ENCODE measurements around the gene SEMA3C. TPM values are rescaled to one million over a fixed set of nuclear protein-coding genes. Genes with fewer than 3 reads are reported as not detected.
"Not testable (repeated sequence)": the region's sequence is repeated elsewhere in the genome, so short reads cannot be mapped to it uniquely, and the experiment has no call there.

SEMA3C gene
- total RNA-seq, 1 donor from 2014 or later, result 37.2 TPM

DNA sequence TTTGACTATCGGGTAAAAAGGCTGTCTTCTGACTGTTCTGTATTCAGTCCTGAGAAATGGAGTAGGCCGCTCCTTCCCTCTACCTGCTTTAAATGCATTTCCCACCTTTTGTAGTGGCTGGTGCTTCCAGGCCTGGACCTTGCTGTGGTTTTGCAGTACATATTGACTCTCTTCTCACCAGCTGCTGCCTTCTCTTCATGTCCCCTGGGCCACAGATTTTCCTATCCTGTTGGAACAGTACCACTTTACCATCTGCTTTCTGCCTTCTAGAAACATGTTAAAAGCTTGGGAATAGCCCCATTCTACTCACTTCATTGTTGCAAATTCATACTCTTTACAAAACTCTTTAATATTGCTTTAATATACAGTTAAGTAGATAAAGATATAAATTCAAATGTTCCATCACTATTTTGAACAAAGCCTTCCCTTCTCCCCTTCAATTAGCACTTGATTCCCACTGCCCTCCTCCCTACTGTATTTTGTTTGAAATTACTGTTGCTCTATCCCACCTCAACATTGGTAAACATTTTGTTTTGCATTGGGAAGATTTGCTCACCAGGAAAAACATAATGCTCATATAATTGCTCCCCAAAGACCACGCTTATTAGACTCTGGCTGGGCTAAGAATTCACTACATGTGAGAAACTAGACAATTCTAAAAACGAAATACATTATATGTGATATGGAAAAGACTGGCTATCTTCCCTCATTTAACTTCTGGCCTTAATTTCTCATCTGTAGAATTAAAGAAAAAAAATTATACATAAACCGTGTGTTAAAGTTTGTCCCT is 17.3 kb upstream of the SEMA3C start:
- H3K4me3 ChIP-seq, result no peak overlapping the region
- H3K4me1 ChIP-seq, result peaks cover 7% of the 10 kb centered on the region
- DNase-seq (no peak), ATAC-seq (no peak)
- intact Hi-C loops (cut with DNase I), result no loop called here
- H3K36me3 ChIP-seq, result no peaks in the 10 kb centered on the region
- no peaks in the 10 kb centered on the region for H3K9me3 ChIP-seq
- H3K27me3 ChIP-seq, result no peaks in the 10 kb centered on the region
- H3K27ac ChIP-seq, result no peak overlapping the region
- TF ChIP-seq, protein P1, sequence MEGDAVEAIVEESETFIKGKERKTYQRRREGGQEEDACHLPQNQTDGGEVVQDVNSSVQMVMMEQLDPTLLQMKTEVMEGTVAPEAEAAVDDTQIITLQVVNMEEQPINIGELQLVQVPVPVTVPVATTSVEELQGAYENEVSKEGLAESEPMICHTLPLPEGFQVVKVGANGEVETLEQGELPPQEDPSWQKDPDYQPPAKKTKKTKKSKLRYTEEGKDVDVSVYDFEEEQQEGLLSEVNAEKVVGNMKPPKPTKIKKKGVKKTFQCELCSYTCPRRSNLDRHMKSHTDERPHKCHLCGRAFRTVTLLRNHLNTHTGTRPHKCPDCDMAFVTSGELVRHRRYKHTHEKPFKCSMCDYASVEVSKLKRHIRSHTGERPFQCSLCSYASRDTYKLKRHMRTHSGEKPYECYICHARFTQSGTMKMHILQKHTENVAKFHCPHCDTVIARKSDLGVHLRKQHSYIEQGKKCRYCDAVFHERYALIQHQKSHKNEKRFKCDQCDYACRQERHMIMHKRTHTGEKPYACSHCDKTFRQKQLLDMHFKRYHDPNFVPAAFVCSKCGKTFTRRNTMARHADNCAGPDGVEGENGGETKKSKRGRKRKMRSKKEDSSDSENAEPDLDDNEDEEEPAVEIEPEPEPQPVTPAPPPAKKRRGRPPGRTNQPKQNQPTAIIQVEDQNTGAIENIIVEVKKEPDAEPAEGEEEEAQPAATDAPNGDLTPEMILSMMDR (IDR thresholded peaks at IDR 0.05), result no peak

DNA sequence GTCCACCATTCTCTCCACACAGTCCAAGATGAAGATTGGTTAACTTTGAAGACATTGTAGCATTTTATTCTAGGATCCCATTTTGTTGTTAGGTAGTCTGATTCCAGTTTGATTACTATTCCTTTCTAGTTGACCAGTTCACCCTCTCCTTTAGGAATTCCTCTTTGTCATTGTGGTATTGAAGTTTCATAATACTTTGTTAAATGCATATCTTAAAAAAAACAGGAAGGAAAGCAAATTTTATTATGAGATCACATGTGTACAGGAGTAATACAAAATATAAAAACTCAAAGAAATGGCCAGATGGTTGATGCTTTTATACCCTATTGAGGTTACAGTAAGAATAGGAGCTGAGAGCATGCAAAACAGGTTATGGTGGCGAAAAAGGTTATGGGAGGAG is 15.5 kb upstream of the SEMA3C start:
- no peak overlapping the region for H3K4me3 ChIP-seq
- H3K27me3 ChIP-seq, result no peaks in the 10 kb centered on the region
- no peaks in the 10 kb centered on the region for H3K36me3 ChIP-seq
- no peaks in the 10 kb centered on the region for H3K4me1 ChIP-seq
- intact Hi-C loops (cut with DNase I), result no loop called here
- H3K27ac ChIP-seq, result no peak overlapping the region
- H3K9me3 ChIP-seq, result no peaks in the 10 kb centered on the region
- DNase-seq (no peak), ATAC-seq (no peak)
- TF ChIP-seq, protein P1 (IDR thresholded peaks at IDR 0.05), result no peak

DNA sequence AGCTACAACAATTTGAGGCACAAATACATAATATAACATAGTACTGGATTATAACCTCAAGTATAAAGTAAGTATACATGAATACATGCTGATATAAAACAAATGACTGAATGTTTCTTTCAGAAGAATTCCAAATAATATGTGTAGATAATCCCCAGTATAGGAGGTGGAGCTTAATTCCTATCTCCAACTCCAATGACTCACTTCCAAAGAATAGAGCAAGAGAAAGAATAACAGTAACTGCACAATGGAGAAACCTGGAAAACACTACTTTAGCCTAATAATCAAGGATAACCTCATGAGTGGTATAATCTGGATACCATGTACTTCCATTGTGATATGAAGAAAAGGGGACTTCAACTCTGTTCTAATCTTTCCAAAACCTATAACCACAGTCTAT is 13.7 kb upstream of the SEMA3C start:
- Histone ChIP-seq H3K27ac (no peak overlapping the region), H3K4me3 (no peak overlapping the region), H3K4me1 (no peaks in the 10 kb centered on the region), H3K9me3 (no peaks in the 10 kb centered on the region), H3K36me3 (no peaks in the 10 kb centered on the region), H3K27me3 (no peaks in the 10 kb centered on the region)
- no peak for ATAC-seq
- intact Hi-C loops (cut with DNase I), result no loop called here
- TF ChIP-seq, protein P1 (IDR thresholded peaks at IDR 0.05), result no peak
- no peak for DNase-seq

DNA sequence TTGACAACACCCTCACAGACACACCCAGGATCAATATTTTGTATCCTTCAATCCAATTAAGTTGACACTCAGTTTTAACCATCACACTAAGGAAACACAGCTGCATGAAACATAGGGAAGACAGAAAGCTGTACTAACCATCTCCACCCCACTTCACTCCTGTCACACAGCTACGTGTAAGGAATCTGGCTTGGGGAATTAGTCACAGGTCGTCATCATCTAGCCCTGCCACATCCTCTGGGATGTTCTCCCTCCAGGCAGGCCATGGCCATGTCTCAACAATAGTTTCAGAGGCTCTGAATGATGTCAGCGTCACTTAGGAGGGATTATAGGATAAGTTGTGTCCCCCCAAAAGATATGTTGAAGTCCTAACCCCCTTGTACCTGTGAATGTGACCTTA is 10.8 kb upstream of the SEMA3C start:
- no peaks in the 10 kb centered on the region for H3K4me1 ChIP-seq
- no peaks in the 10 kb centered on the region for H3K27me3 ChIP-seq
- intact Hi-C loops (cut with DNase I), result no loop called here
- H3K4me3 ChIP-seq, result no peak overlapping the region
- H3K9me3 ChIP-seq, result no peaks in the 10 kb centered on the region
- TF ChIP-seq, protein P1 (IDR thresholded peaks at IDR 0.05), result no peak
- DNase-seq, result no peak
- no peaks in the 10 kb centered on the region for H3K36me3 ChIP-seq
- ATAC-seq, result no peak
- H3K27ac ChIP-seq, result no peak overlapping the region

DNA sequence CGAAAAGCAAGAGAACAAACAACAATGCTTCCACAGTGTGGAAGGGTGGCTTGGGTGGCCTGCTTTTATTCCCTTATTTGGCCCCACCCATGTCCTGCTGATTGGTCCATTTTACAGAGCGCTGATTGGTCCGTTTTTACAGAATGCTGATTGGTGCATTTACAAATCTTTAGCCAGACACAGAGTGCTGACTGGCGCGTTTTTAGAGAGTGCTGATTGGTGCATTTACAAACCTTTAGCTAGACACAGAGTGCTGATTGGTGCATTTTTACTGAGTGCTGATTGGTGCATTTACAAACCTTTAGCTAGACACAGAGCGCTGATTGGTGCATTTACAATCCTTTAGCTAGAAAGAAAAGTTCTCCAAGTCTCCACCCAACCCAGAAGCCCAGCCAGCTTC is 8.1 kb upstream of the SEMA3C start:
- H3K4me1 ChIP-seq; H3K27me3 ChIP-seq; H3K36me3 ChIP-seq; H3K27ac ChIP-seq; H3K9me3 ChIP-seq; ATAC-seq; intact Hi-C loops (cut with DNase I); H3K4me3 ChIP-seq; DNase-seq: not testable (repeated sequence)

DNA sequence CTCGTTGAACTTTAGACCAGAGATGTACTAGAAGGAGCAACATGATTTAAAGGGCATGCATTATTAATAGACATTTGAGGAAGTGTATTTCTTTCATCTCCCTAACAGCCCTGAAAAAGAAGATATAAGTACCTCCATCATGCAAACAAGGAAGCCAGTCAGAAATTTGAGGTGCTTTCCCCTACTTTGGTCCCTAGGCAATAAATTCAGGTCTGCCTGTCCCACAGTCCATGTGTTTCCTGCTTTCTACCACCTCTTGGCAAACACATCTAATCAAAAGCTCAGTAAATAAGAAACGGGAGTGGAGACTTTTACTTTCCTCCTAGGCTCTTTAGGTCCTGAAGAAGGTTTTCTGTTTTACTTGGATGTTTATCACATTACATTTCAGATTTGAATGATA is 5.2 kb upstream of the SEMA3C start:
- no peak overlapping the region for H3K27ac ChIP-seq
- H3K27me3 ChIP-seq, result no peaks in the 10 kb centered on the region
- no peaks in the 10 kb centered on the region for H3K9me3 ChIP-seq
- H3K4me1 ChIP-seq, result peaks cover 5% of the 10 kb centered on the region
- TF ChIP-seq, protein P1 (IDR thresholded peaks at IDR 0.05), result no peak
- intact Hi-C loops (cut with DNase I), result no loop called here
- no peak for DNase-seq
- ATAC-seq, result no peak
- H3K4me3 ChIP-seq, result no peak overlapping the region
- H3K36me3 ChIP-seq, result no peaks in the 10 kb centered on the region

Data from upper lobe of right lung (tissue), 1 donor.